ENCODE data around the gene FREM2.

Gene FREM2

GRCh38 chr13:38688674-38689073, 1.8 kb downstream of the FREM2 start:
- DNase-seq = no peak

DNA sequence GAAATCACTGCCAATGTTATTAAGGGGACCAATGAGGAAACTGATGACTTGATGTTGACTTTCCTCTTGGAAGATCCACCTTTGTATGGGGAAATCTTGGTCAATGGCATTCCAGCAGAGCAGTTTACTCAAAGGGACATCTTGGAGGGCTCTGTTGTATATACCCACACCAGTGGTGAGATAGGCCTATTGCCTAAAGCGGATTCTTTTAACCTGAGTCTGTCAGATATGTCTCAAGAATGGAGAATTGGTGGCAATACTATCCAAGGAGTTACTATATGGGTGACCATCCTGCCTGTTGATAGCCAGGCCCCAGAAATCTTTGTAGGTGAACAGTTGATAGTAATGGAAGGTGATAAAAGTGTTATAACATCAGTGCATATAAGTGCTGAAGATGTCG, 3.4 kb downstream of the FREM2 start:
- no peak for DNase-seq

- DNase-seq = no peak
Measured at GRCh38 chr13:38693168-38693567, 6.3 kb downstream of the FREM2 start.

- DNase-seq = no peak
Measured at GRCh38 chr13:38693641-38694040, 6.8 kb downstream of the FREM2 start.

GRCh38 chr13:38697197-38697596, 10.3 kb downstream of the FREM2 start:
- no peak for DNase-seq

- no peak for DNase-seq
Measured at GRCh38 chr13:38697628-38698333, 10.9 kb downstream of the FREM2 start.

- no peak for DNase-seq
Measured at GRCh38 chr13:38700051-38700450, 13.2 kb downstream of the FREM2 start.

GRCh38 chr13:38702669-38703068, 15.8 kb downstream of the FREM2 start:
- no peak for DNase-seq

DNA sequence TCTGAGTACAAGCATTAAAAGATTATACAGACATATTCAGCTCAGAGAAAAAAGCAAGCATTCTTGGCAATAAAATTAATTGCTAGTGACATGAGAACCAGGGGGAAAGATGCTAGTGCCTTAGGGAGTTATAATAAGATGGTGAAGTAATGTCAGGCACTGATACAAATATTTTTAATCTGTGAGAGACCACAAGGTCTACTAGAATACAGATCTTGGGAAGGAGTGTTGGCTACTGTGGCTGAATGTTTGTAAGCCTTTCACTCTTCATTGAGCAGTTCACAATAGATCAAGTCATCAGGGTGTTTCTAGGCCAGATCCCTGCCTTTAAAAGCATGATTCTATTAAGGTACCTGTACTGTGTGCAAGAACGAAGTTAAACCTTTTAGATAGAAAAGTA, 16.4 kb downstream of the FREM2 start:
- DNase-seq = no peak

GRCh38 chr13:38705365-38705764, 18.5 kb downstream of the FREM2 start:
- DNase-seq = no peak

DNA sequence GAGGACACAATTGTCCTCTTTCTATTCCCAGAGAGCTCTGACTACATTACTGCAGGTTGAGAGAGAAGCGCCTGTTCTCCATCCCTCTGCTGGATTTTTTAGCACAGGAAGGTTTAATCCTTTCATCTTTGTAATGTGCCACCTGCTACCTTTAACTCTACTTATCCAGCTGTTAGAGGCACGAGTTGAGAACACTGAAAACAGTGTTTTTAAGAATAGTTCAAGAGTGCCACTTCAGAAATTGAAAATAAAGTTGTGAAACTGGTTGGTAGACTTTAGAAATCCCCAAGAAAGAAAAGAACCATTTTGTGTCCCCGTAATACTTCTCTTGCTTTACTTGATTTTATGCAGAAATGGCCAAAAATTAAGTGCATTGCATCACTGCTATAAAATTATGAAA, 20.6 kb downstream of the FREM2 start:
- no peak for DNase-seq

DNA sequence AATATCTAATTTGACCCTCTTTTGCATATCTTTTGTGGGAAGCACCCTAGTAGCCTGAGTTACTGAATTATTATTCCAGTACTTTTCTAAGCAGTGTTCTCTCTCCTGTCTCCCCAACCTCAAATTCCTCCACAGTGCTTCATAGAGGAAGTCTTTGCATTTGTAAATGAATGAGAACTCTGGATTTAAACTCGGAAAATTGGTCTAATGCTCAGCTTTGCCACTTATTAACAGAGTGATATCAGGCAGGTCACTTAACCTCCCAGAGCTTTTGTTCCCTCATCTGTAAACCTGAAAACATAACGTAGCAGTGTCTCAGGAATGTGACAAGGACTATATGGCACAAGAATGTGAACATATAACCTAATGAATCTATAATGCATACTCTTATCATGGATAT, 26.2 kb downstream of the FREM2 start:
- DNase-seq = no peak

DNA sequence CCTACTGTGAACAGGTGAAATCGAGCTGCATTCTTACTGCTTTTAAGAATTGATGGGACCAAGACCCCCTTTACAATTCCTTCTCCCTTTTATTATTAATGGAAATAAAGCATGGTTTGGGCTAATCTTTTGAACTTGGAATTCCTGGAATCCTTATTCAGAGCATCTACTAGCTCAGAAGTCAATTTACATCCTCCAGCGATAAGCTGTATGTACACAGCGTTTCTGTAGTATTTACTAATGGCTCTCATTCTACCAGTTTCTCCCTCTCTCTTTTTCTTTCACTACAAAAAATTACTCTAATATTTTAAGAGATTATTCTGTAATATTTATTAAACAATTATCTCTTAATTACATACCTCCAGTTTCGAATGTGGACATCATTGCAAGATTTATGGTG, 31.5 kb downstream of the FREM2 start:
- no peak for DNase-seq

- no peak for DNase-seq
Measured at GRCh38 chr13:38730332-38730731, 43.5 kb downstream of the FREM2 start.

DNA sequence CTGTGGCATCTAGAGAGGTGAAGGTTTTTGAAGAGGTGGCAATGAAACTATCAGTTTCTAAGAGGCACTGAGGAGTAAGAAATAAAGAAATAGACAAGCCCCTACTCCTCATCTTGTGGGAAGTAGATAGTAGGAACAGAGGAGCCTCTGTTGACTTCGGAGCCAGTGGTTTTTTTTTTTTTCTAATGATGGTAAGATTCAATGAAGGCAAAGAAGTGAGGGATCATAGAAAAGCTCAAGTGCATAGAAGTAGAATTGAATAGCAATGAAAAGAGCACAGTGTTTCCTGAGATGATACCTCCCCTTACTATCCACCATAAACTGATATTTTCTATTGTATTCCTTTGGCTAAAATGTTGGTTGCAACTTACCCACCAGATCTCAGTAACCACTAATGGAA, 46.3 kb downstream of the FREM2 start:
- DNase-seq = no peak

DNA sequence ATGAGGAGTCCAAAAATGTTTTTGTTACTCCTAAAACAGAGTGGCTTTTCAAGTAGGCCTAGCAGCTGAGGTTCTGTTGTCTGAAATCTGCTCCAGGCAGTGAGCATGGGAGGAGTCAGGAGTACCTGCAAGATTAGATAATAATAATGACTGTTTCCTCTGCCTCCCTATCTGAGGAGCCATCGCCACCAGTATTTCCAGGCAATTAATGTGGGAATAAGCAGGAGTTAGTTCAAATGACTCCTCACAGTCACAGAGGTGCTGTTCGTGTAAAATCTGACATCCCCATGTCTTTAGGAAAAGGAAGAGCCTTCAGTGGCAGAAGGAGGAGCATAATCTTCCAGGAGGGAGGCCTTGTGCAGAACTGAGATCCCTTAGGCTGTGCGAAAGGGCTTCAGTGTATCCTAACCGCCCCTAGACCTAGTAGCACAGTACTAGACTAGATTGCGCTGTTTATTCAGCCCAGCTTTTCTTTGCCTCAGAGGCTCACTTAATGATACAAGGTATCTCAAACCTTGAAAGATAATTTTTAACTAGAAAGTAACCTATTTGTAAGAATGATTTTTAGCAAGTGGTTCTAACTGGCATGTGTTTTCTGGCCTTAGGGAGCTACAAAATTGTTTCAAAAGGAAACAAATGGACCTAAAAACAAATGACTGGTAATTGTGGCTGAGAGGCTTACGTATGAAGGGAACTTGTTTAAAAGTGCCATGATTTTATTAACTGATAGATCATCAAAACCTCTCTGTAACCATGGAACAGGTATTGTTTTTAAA, 49.0 kb downstream of the FREM2 start:
- DNase-seq = no peak

DNA sequence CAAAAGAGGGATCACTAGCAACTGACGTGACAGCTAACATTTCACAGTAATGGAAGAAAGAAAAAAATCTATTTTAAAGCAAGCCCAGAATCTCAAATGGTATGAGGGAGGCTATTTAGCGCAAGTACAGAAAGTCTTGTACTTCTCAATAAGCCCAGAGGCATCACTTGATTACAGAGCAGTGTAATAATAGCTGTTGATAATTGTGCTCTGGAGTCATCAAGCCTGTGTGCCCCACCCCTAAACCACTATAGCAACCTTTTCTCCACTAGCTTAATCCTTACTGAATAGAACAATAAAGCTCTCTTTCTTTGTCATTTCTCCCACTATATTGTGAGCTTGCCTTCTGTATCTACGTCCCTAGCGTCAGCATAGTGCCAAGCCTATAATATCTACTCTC, 56.6 kb downstream of the FREM2 start:
- DNase-seq = no peak

- no peak for DNase-seq
Measured at GRCh38 chr13:38752686-38753085, 65.8 kb downstream of the FREM2 start.

DNA sequence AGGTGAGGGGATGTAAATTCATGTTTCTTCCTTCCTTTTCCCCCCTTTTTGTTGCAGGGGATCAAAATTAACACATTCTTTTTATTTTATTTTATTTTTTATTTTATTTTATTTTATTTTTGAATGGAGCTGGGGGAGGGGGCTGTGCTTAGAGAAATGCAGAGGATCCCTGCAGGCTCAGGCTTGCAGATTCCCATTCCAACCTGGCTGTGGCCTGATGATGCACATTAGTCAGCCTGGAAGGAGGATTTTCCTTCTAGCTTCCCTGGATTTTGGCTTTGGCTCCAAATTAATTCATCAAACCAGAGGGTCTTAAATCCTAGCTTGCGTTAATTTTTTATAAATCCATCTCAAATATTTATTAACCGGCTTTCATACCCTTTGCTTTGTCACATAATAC, 67.0 kb downstream of the FREM2 start:
- DNase-seq = no peak

DNA sequence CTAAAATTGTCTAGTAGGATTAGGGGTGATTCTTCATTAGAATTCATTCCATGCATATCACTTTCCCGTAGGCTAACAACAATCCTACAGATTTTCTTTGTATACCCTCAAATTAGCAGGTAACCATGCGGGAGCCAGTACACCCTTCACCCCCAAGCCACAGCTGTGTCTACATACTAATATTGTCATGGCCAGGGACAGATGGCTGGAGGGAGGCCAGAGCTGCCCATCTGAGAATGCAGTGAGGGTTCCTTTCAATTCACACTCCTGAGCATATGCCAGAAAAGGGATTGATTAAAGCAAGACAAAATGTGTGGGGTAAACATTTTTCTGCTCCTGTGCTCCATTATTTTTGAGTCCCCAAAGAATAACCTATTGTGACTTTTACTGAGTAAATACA, 68.9 kb downstream of the FREM2 start:
- DNase-seq = no peak

- DNase-seq = no peak
Measured at GRCh38 chr13:38758277-38758676, 71.4 kb downstream of the FREM2 start.

- DNase-seq = no peak
Measured at GRCh38 chr13:38759390-38759789, 72.5 kb downstream of the FREM2 start.

- DNase-seq = no peak
Measured at GRCh38 chr13:38763446-38764381, 76.8 kb downstream of the FREM2 start.

DNA sequence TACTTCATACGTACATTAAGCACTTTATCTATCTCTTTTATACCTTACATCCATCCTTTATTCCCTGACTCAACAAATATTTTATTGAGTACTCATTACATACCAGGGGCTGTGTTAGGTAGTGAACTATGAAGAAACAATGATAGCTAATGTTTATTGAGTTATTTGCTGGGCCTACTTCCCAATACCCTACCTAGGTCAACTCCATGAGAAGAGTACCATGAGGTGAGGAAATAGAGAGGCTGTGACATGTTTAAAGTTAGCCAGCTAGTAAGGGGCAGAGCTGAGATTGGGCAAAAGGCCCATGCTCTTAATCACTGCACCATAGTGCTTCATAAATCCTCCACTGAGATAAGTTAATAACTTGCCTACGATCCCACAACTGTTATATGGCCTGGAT, 79.9 kb downstream of the FREM2 start:
- no peak for DNase-seq
